HCT116 (cell line): ENCODE results near the gene HEXD. TPM values are rescaled to one million over a fixed set of nuclear protein-coding genes. Genes with fewer than 3 reads are reported as not detected.

Source experiments
- ATAC-seq: fragments of 200-7000 bp; cut with Tn5 transposase; 2 replicates; pipeline ENCODE4 v1.9.1; 2020; ENCODE audit warnings: mild to moderate bottlenecking, moderate library complexity
- BruUV-seq: library from RNA; stranded (reverse); fragments of 400-500 nt; replicated peaks from 2 replicates; lab custom pipeline; 2021; lab: Mats Ljungman, UMichigan
- CTCF ChIA-PET: fragments of 300-600 bp; sonication (Branson Sonifier 250); formaldehyde crosslinking; loops from one replicate; lab custom pipeline; 2021; ENCODE audit warnings: antibody characterized with exemption; lab: Charles Lee
- POLR2A ChIA-PET: fragments of 300-600, 350-600 bp; sonication (Branson Sonifier 250); formaldehyde crosslinking; loops from one replicate; lab custom pipeline; 2021; ENCODE audit warnings: antibody characterized with exemption; lab: Charles Lee
- RAD21 ChIA-PET, 2 experiments: fragments of 300-600 bp; sonication (Branson Sonifier 250); formaldehyde crosslinking; loops; one replicate each; lab custom pipeline; 2023; ENCODE audit warnings: low total read pairs in 2 of 2; ENCODE audit not compliant: uncharacterized antibody in 2 of 2, unreplicated experiment in 2 of 2, low non-redundant PET in 1 of 2; lab: Charles Lee
- DNase-seq: peaks from one replicate; pipeline ENCODE4 v3.0.0-alpha.2; 2010; ENCODE audit warnings: low read depth, low spot score
- H2AFZ ChIP-seq: fragments of 200-600 bp; shearing (Covaris generic), sonication (generic); 2 replicates; pipeline ENCODE4 v1.6.1; 2017; ENCODE audit warnings: low read depth, mixed run types, mixed read lengths, antibody characterized with exemption, low read length; ENCODE audit not compliant: poor library complexity, severe bottlenecking
- H3K27ac ChIP-seq: 2 replicates; pipeline ENCODE4 v1.5.1; 2012; ENCODE audit warnings: low read depth, low read length
- H3K27me3 ChIP-seq: fragments of 200-600 bp; sonication (generic); 2 replicates; pipeline ENCODE4 v1.6.1; 2016; ENCODE audit warnings: mixed run types, low read length, mixed read lengths; ENCODE audit not compliant: insufficient read depth
- H3K36me3 ChIP-seq, 2 experiments: fragments of 200-500 bp in 1 of 2; fragments of 200-600 bp in 1 of 2; sonication (Bioruptor generic) in 1 of 2; sonication (generic) in 1 of 2; 2 replicates each; pipeline versions ENCODE4 v1.5.1 to v1.6.1; 2014 to 2016; ENCODE audit warnings: low read length in 2 of 2, inconsistent platforms in 1 of 2, mixed read lengths in 1 of 2, mixed run types in 1 of 2; ENCODE audit not compliant: insufficient read depth in 2 of 2, control insufficient read depth in 1 of 2
- H3K4me1 ChIP-seq, 2 experiments: fragments of 200-600 bp in 1 of 2; sonication (generic) in 1 of 2; 2 replicates each; pipeline versions ENCODE4 v1.5.1 to v1.6.1; 2012 to 2017; ENCODE audit warnings: low read length in 2 of 2, inconsistent platforms in 1 of 2, mild to moderate bottlenecking in 1 of 2, mixed read lengths in 1 of 2, mixed run types in 1 of 2, moderate library complexity in 1 of 2; ENCODE audit not compliant: insufficient read depth in 2 of 2, control insufficient read depth in 1 of 2
- H3K4me2 ChIP-seq: fragments of 200-600 bp; sonication (generic); 2 replicates; pipeline ENCODE4 v1.6.1; 2017; ENCODE audit warnings: mixed run types, low read length, mixed read lengths
- H3K4me3 ChIP-seq, 2 experiments: fragments of 200-600 bp in 1 of 2; sonication (generic) in 1 of 2; replicated peaks in 1 of 2; 2 replicates each; pipeline ENCODE4 v1.5.1; 2011 to 2016; ENCODE audit warnings: low read length in 2 of 2, control low read depth in 1 of 2, low read depth in 1 of 2, mild to moderate bottlenecking in 1 of 2, mixed read lengths in 1 of 2, mixed run types in 1 of 2
- H3K79me2 ChIP-seq: fragments of 200-600 bp; sonication (generic); 2 replicates; pipeline ENCODE4 v1.6.1; 2017; ENCODE audit warnings: mild to moderate bottlenecking, mixed run types, low read length, moderate library complexity, mixed read lengths; ENCODE audit not compliant: insufficient read depth
- H3K9ac ChIP-seq: fragments of 200-600 bp; sonication (generic); 2 replicates; pipeline ENCODE4 v1.6.1; 2016; ENCODE audit warnings: low read length, mixed read lengths
- H3K9me2 ChIP-seq: fragments of 200-600 bp; sonication (generic), shearing (Covaris generic); 2 replicates; pipeline ENCODE4 v1.6.1; 2017; ENCODE audit warnings: mixed run types, mild to moderate bottlenecking, moderate library complexity; ENCODE audit not compliant: insufficient read depth
- H3K9me3 ChIP-seq, 2 experiments: fragments of 200-500 bp in 1 of 2; fragments of 200-600 bp in 1 of 2; sonication (Bioruptor generic) in 1 of 2; sonication (generic) in 1 of 2; 2 replicates each; pipeline ENCODE4 v1.6.1; 2014 to 2017; ENCODE audit warnings: low read length in 2 of 2, mixed read lengths in 2 of 2, inconsistent platforms in 1 of 2, low read depth in 1 of 2, mild to moderate bottlenecking in 1 of 2, mixed run types in 1 of 2, moderate library complexity in 1 of 2; ENCODE audit not compliant: control insufficient read depth in 1 of 2, insufficient read depth in 1 of 2
- H4K20me1 ChIP-seq: fragments of 200-600 bp; sonication (generic), shearing (Covaris generic); 2 replicates; pipeline ENCODE4 v1.6.1; 2017; ENCODE audit warnings: mixed run types, mild to moderate bottlenecking, moderate library complexity; ENCODE audit not compliant: insufficient read depth
- CBX3 ChIP-seq: IDR thresholded peaks from 2 replicates; pipeline ENCODE4 v1.6.1; 2012; ENCODE audit warnings: low read depth
- CEBPB ChIP-seq: IDR thresholded peaks from 2 replicates; pipeline ENCODE4 v1.6.1; 2012; ENCODE audit warnings: low read depth
- CTCF ChIP-seq, 3 experiments: fragments of 200-600 bp in 1 of 3; sonication (generic) in 1 of 3; IDR thresholded peaks in 2 of 3; conservative IDR thresholded peaks in 1 of 3; 2 replicates each; pipeline ENCODE4 v1.5.1; 2012 to 2017; ENCODE audit warnings: low read depth in 2 of 3, low read length in 2 of 3, antibody characterized with exemption in 1 of 3, borderline replicate concordance in 1 of 3, control low read depth in 1 of 3, mild to moderate bottlenecking in 1 of 3, mixed read lengths in 1 of 3, mixed run types in 1 of 3, moderate library complexity in 1 of 3; ENCODE audit not compliant: insufficient read depth in 1 of 3
- EGR1 ChIP-seq: IDR thresholded peaks from 2 replicates; pipeline ENCODE4 v1.6.1; 2012; ENCODE audit warnings: low read depth
- EZH2 ChIP-seq: fragments of 200-600 bp; sonication (generic); IDR thresholded peaks from 2 replicates; pipeline ENCODE4 v1.6.1; 2017; ENCODE audit warnings: antibody characterized with exemption, mixed run types
- EZH2phosphoT487 ChIP-seq: fragments of 200-600 bp; IDR thresholded peaks from 2 replicates; pipeline ENCODE4 v1.6.1; 2018; ENCODE audit warnings: antibody characterized with exemption, borderline replicate concordance
- FOSL1 ChIP-seq: IDR thresholded peaks from 2 replicates; pipeline ENCODE4 v1.6.1; 2012; ENCODE audit warnings: low read depth
- JUND ChIP-seq: IDR thresholded peaks from 2 replicates; pipeline ENCODE4 v1.6.1; 2012
- POLR2A ChIP-seq: IDR thresholded peaks from 2 replicates; pipeline ENCODE4 v1.7.0; 2011; ENCODE audit warnings: borderline replicate concordance; ENCODE audit not compliant: insufficient read depth, insufficient read length; ENCODE audit errors: extremely low read depth
- POLR2AphosphoS5 ChIP-seq: IDR thresholded peaks from 2 replicates; pipeline ENCODE4 v1.6.1; 2011; ENCODE audit warnings: mild to moderate bottlenecking, low read depth, low read length, moderate library complexity
- RAD21 ChIP-seq: IDR thresholded peaks from 2 replicates; pipeline ENCODE4 v1.6.1; 2012; ENCODE audit warnings: low read depth, mild to moderate bottlenecking
- SIN3A ChIP-seq: IDR thresholded peaks from 2 replicates; pipeline ENCODE4 v1.6.1; 2012; ENCODE audit warnings: low read depth
- YY1 ChIP-seq: IDR thresholded peaks from 2 replicates; pipeline ENCODE4 v1.6.1; 2011; ENCODE audit warnings: low read length, low read depth, moderate library complexity, mild to moderate bottlenecking; ENCODE audit not compliant: insufficient replicate concordance; ENCODE audit errors: extremely low read depth
- ZFX ChIP-seq: fragments of 450-650 bp; IDR thresholded peaks from 2 replicates; pipeline ENCODE4 v1.6.1; 2017
- intact Hi-C: fragments of 100-400 bp; cut with micrococcal nuclease; formaldehyde crosslinking; loops from 2 replicates; pipeline ENCODE4 v1.10.0; 2022
- total RNA-seq: library from RNA; stranded (reverse); gene quantifications from one replicate; pipeline ENCODE4 v1.2.1, GENCODE V29; 2021; ENCODE audit not compliant: unreplicated experiment

Gene HEXD
- total RNA-seq, 1 experiment from 2014 or later = 45.2 TPM

GRCh38 chr17:82475458-82475857 is 57.3 kb downstream of the HEXD start:
- ATAC-seq = no peak
- H3K4me3 ChIP-seq = no peak overlapping the region
- H4K20me1 ChIP-seq = no peaks in the 10 kb centered on the region
- no peak overlapping the region for H3K27ac ChIP-seq
- no peak overlapping the region for H2AFZ ChIP-seq
- no peaks in the 10 kb centered on the region for H3K27me3 ChIP-seq
- POLR2A ChIA-PET = no interaction called here
- H3K36me3 ChIP-seq = peaks cover 9 to 32% of the 10 kb centered on the region in 2 experiments; a peak in 3 of 4 replicates
- no peak for DNase-seq
- H3K4me2 ChIP-seq = no peak overlapping the region
- RAD21 ChIA-PET = no interaction called here
- no peaks in the 10 kb centered on the region for H3K9me2 ChIP-seq
- no TSS peak for BruUV-seq
- no peaks in the 10 kb centered on the region for H3K4me1 ChIP-seq
- no peaks in the 10 kb centered on the region for H3K79me2 ChIP-seq
- CTCF ChIA-PET = no interaction called here
- H3K9me3 ChIP-seq = no peaks in the 10 kb centered on the region
- intact Hi-C loops = no loop called here
- no peak for TF ChIP-seq POLR2AphosphoS5
- no peak for TF ChIP-seq EGR1
- no peak for TF ChIP-seq SIN3A
- no peak for TF ChIP-seq CEBPB
- TF ChIP-seq POLR2A = no peak
- no peak for TF ChIP-seq FOSL1
- TF ChIP-seq EZH2 = no peak
- TF ChIP-seq CTCF (IDR thresholded peaks at IDR 0.05 in 2 of 3, conservative IDR thresholded peaks at IDR 0.05 in 1 of 3; ENCODE audit: borderline replicate concordance in 1 of 3, insufficient read depth in 1 of 3, low read depth in 2 of 3, low read length in 2 of 3) = no peak
- no peak for TF ChIP-seq EZH2phosphoT487
- no peak for TF ChIP-seq ZFX
- no peak for TF ChIP-seq YY1
- no peak for TF ChIP-seq JUND
- no peak for TF ChIP-seq RAD21
- TF ChIP-seq CBX3 = no peak
- no peak overlapping the region for H3K9ac ChIP-seq
